MCF 10A (cell line): Measurements from ENCODE around the gene OR8D4. TPM values are rescaled to one million over a fixed set of nuclear protein-coding genes. Genes with fewer than 3 reads are reported as not detected.
"Not testable (repeated sequence)": the region's sequence is repeated elsewhere in the genome, so short reads cannot be mapped to it uniquely, and the experiment has no call there.

ENCODE experiments used
- BruUV-seq: library from RNA; stranded (reverse); fragments of 400-500 nt; replicated peaks from 2 replicates; lab custom pipeline; 2021; lab: Mats Ljungman, UMichigan
- CTCF ChIA-PET: fragments of 300-600 bp; sonication (Branson Sonifier 250); formaldehyde crosslinking; extraction: SDS; loops from one replicate; lab custom pipeline; 2021; ENCODE audit warnings: antibody characterized with exemption, inconsistent platforms; lab: Yijun Ruan, JAX
- POLR2A ChIA-PET: fragments of 300-600, 350-650 bp; sonication (Branson Sonifier 250); formaldehyde crosslinking; extraction: SDS; loops from one replicate; lab custom pipeline; 2020; ENCODE audit warnings: antibody characterized with exemption, inconsistent platforms; lab: Yijun Ruan, JAX
- DNase-seq: peaks from one replicate; pipeline ENCODE4 v3.0.0-alpha.2; 2018; ENCODE audit not compliant: unreplicated experiment
- H3K27ac Mint-ChIP-seq: one replicate; pipeline ENCODE4 v1.8.0; 2022; ENCODE audit warnings: mild to moderate bottlenecking, low read depth, mixed read lengths; ENCODE audit not compliant: unreplicated experiment
- H3K27me3 Mint-ChIP-seq: one replicate; pipeline ENCODE4 v1.8.0; 2022; ENCODE audit warnings: mixed read lengths; ENCODE audit not compliant: insufficient read depth, unreplicated experiment
- H3K36me3 Mint-ChIP-seq: one replicate; pipeline ENCODE4 v1.8.0; 2022; ENCODE audit warnings: mild to moderate bottlenecking, moderate library complexity, mixed read lengths; ENCODE audit not compliant: insufficient read depth, unreplicated experiment
- H3K4me1 Mint-ChIP-seq: one replicate; pipeline ENCODE4 v1.8.0; 2022; ENCODE audit warnings: mixed read lengths; ENCODE audit not compliant: insufficient read depth, unreplicated experiment
- H3K4me3 Mint-ChIP-seq: one replicate; pipeline ENCODE4 v1.8.0; 2022; ENCODE audit warnings: mild to moderate bottlenecking, moderate library complexity, mixed read lengths; ENCODE audit not compliant: unreplicated experiment
- H3K9me3 Mint-ChIP-seq: one replicate; pipeline ENCODE4 v1.8.0; 2022; ENCODE audit warnings: mixed read lengths; ENCODE audit not compliant: unreplicated experiment
- intact Hi-C: fragments of 100-400 bp; cut with micrococcal nuclease; formaldehyde crosslinking; loops from 2 replicates; pipeline ENCODE4 v1.14.1; 2022
- total RNA-seq: library from RNA; stranded (reverse); gene quantifications from 2 replicates; pipeline ENCODE4 v1.2.3, GENCODE V29; 2022
- TF ChIP-seq, protein P1 (sequence below): fragments of 200-600 bp; IDR thresholded peaks from one replicate; pipeline ENCODE4 v1.8.0; 2022; ENCODE audit warnings: antibody characterized with exemption, mild to moderate bottlenecking; ENCODE audit not compliant: unreplicated experiment

OR8D4 gene
- total RNA-seq, 1 experiment from 2014 or later = not detected

- H3K27ac Mint-ChIP-seq = no peak overlapping the region
- no TSS peak for BruUV-seq
- peaks cover 18% of the 10 kb centered on the region for H3K9me3 Mint-ChIP-seq
- ChIA-PET POLR2A (no interaction called here), CTCF (no interaction called here)
- no peak for DNase-seq
- intact Hi-C loops = no loop called here
- no peak overlapping the region for H3K4me3 Mint-ChIP-seq
- TF ChIP-seq, protein P1, sequence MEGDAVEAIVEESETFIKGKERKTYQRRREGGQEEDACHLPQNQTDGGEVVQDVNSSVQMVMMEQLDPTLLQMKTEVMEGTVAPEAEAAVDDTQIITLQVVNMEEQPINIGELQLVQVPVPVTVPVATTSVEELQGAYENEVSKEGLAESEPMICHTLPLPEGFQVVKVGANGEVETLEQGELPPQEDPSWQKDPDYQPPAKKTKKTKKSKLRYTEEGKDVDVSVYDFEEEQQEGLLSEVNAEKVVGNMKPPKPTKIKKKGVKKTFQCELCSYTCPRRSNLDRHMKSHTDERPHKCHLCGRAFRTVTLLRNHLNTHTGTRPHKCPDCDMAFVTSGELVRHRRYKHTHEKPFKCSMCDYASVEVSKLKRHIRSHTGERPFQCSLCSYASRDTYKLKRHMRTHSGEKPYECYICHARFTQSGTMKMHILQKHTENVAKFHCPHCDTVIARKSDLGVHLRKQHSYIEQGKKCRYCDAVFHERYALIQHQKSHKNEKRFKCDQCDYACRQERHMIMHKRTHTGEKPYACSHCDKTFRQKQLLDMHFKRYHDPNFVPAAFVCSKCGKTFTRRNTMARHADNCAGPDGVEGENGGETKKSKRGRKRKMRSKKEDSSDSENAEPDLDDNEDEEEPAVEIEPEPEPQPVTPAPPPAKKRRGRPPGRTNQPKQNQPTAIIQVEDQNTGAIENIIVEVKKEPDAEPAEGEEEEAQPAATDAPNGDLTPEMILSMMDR = no peak
- no peaks in the 10 kb centered on the region for H3K36me3 Mint-ChIP-seq
- H3K27me3 Mint-ChIP-seq = no peaks in the 10 kb centered on the region
- peaks cover 9% of the 10 kb centered on the region for H3K4me1 Mint-ChIP-seq
Observed at GRCh38 chr11:123859731-123860130, 42.2 kb upstream of the OR8D4 start.

GRCh38 chr11:123865293-123865692 is 36.7 kb upstream of the OR8D4 start:
- H3K9me3 Mint-ChIP-seq, BruUV-seq, H3K27ac Mint-ChIP-seq, H3K27me3 Mint-ChIP-seq, DNase-seq, intact Hi-C loops, H3K36me3 Mint-ChIP-seq, H3K4me1 Mint-ChIP-seq, H3K4me3 Mint-ChIP-seq, CTCF ChIA-PET, POLR2A ChIA-PET: not testable (repeated sequence)

DNA sequence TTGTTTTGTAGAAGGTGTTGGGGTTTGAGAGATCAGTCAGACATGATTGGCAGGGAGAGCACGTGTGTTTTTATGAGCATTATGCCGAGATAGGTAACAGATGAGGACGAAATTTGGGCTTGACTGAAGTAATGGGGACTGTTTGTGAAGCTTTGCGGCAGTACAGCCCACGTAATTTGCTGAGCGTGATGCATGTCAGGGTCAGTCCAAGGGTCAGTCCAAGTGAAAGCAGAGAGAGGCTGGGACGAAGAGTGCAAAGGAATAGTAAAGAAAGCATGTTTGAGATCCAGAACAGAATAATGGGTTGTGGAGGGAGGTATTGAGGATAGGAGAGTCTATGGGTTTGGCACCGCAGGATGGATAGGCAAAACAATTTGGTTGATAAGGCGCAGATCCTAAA is 34.2 kb upstream of the OR8D4 start:
- H3K27me3 Mint-ChIP-seq, intact Hi-C loops, H3K9me3 Mint-ChIP-seq, H3K4me1 Mint-ChIP-seq, BruUV-seq, CTCF ChIA-PET, H3K27ac Mint-ChIP-seq, DNase-seq, POLR2A ChIA-PET, H3K4me3 Mint-ChIP-seq, H3K36me3 Mint-ChIP-seq: not testable (repeated sequence)

- no peaks in the 10 kb centered on the region for H3K4me1 Mint-ChIP-seq
- H3K27me3 Mint-ChIP-seq = no peaks in the 10 kb centered on the region
- H3K4me3 Mint-ChIP-seq = no peak overlapping the region
- intact Hi-C loops = no loop called here
- H3K9me3 Mint-ChIP-seq = peaks cover 5% of the 10 kb centered on the region
- no TSS peak for BruUV-seq
- ChIA-PET CTCF (no interaction called here), POLR2A (no interaction called here)
- H3K36me3 Mint-ChIP-seq = no peaks in the 10 kb centered on the region
- no peak overlapping the region for H3K27ac Mint-ChIP-seq
- TF ChIP-seq, protein P1 = no peak
- DNase-seq = no peak
Observed at GRCh38 chr11:123880912-123881311, 21.1 kb upstream of the OR8D4 start.

DNA sequence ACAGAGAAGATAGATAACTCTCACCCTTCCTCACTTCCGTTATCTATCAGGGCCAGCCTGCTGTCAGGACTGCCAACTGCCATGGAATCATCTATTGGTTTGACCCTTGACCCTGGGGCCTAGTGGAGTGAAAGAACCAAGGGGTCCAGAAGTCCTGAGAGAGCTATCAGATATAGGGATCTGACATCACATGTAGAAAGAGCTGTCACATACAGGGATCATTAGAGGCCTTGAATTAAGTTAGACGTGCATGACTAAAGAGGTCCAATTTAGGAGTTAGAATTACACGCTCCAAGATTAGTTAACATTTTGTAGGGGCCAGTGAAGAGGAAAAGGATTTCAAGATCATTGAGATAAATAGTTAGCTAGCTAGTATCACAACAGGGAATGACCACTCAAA is 16.4 kb upstream of the OR8D4 start, which contains the start of gene TMEM225:
Gene TMEM225, minus strand, starts transcription at position 101 of the 400 bp plus-strand sequence. CDS start 245 bp downstream, outside the sequence.
- Mint-ChIP-seq H3K27me3 (no peaks in the 10 kb centered on the region), H3K4me1 (no peaks in the 10 kb centered on the region), H3K27ac (no peak within 1 kb of the TSS), H3K4me3 (no peak within 1 kb of the TSS), H3K36me3 (no peaks in the 10 kb centered on the region), H3K9me3 (peaks cover 5% of the 10 kb centered on the region)
- no TSS peak for BruUV-seq
- ChIA-PET CTCF (no interaction called here), POLR2A (no interaction called here)
- DNase-seq = no peak
- intact Hi-C loops = no loop called here
- TF ChIP-seq, protein P1 = no peak
